IPS DF 19.7 (cell line): Measurements from ENCODE around the gene UNC5B.
A peak's percentile ranks its signal among the peaks of the same experiment; 100 is the strongest.

ENCODE experiments used
- DNase-seq: peaks from one replicate; pipeline ENCODE4 v3.0.0-alpha.2; 2013; ENCODE audit warnings: low read depth, low spot score

The UNC5B gene

DNA sequence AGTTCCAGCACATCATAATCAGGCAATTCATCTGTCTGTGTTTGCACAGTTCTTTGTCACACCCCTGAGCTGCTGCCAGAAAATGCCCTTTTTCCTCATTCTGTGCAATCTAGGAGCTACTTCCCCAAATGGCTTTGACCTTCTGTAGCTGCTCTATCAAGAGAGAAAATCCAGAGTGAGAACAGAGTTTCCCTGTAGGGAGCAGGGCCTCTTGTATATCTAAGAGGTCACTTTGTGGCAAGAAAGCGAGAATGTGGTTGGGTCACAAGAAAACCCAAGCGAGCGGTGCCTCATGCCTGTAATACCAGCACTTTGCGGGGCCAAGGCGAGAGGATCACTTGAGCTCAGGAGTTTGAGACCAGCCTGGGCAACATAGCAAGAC, 131.0 kb downstream of the UNC5B start:
- DNase-seq, result no peak

DNA sequence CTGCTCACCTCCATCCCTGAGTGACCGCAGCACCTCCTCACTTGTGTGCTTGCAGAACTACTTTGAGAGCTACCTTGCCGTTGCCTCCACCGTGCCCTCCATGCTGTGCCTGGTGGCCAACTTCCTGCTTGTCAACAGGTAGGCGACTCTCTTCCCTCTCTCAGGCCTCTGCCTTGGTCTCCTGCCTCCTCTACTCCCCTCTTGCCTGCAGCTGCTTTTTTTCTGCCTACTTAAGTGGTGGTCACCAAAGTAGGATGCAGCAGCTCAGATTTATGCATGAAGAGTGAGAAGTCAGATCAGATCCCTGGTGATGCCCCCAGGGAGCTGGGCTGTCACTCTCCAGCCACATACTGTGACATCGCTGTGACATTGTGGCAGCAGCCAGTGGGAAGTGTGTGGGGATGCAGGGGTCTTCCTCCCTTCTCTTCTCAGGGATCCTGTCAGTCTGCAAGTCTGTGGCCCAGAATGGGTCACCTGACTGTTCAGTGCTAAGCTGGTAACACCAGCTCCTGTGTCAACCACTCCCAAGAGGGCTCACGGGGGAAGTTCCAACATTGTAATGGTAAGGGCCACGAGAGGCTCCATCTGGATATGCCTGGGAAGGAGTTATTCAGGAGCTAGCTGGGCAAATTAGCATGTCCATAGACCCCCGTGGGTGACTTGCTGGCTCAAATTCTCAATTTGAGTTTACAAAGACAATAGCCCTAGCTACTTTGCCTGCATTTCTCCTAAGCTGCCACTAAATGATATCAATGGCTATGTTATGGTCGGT, 132.0 kb downstream of the UNC5B start:
- DNase-seq, result peak; percentile 88

DNA sequence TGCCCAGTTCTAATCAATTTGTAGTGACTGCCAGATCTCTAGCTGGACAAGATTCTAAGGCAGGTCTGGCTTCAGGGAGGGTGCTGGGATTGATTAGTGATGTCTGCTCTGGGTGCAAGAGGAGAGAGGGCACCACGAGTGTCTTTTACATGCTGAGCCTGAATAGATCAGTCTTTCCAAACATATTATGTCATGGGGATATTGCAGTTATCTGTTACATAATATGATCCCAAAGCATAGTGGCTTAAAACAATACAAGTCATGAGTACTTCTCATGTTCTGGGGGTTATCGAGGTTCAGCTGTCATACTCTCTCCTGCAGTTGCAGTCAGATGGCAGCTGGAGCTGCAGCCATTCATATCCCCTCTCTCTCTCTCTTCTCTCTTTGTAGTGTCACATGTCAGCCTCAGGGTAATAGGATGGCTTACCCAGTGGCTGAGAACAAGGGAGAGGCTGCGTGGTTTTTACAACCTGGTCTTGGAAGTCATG, 132.7 kb downstream of the UNC5B start:
- DNase-seq, result peak; percentile 30

DNA sequence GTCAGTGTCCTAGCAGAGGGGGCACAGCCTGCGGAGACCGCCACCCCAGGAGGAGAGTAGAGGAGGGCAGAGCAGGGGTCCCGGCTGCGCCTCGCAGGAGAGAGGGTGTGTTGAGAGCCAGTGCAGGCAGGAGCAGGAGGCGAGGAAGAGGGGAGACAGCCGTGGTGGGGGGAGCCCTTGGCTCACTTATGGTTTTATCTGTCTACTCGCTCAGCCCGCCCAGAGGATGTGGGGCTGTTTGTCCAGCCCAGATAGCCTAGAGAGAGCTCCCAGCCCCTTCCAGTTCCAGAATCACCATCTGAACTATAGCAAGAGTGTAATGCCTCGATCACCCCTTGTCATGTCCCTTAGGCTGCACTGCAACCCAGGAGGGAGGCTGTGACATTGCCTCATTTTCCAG, 133.3 kb downstream of the UNC5B start:
- DNase-seq, result no peak

DNA sequence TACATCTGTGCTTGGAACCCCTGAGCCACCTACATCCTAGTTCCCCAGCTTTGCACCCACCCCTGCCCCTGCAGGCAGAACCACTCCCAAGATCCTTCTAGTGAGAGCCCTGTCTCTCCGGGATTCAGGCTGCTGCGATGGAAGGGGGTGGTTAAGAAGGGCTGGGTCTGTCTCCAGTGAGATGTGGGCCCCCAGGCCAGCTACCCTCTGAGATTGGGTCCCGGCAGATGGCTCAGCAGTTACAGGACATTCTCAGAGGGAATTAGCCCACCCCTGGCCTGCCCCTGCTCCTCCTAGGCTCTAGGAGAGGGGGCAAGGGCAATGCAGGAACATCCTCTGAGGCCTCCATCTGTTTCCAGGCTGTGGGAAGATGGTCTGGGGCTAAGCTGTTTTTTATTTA, 134.4 kb downstream of the UNC5B start:
- no peak for DNase-seq

DNA sequence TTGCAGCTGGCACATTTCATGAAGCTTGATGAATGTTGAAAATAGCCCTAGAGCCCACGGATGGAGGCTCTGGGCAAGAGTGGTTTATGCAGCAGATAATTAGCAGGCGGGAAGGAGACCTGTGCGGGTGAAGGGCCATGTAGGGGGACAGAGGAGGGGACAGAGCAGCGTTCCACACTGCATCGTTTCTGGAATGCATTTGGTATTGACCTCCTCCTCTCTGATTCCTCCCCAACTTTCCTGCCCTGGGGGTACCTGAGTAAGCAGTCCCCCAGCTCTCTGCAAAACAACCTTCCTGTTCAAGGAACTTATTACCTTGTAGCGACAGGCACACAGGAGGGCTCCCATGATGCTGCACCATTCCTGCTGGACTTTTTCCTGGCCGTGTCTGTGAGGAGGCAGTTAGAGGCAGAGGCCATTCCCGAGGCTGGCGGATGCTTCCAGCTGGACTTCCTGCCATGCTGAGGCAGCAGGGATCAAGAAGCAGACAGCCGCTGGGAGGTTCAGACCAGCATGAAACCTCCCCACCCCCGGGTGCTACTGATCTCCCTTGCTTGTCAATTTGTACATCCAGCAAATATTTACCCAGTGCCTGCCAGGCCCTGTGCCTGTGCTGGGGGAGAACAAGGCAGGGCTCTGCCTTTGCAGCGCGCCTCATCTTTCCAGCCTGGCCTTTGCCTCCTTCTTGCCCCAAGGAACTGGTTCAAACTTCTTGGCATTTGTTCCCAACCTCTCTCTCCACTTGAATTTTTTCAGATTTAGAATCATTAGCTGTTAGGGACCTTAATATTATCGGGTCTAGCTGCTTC, 135.4 kb downstream of the UNC5B start:
- DNase-seq, result no peak

DNA sequence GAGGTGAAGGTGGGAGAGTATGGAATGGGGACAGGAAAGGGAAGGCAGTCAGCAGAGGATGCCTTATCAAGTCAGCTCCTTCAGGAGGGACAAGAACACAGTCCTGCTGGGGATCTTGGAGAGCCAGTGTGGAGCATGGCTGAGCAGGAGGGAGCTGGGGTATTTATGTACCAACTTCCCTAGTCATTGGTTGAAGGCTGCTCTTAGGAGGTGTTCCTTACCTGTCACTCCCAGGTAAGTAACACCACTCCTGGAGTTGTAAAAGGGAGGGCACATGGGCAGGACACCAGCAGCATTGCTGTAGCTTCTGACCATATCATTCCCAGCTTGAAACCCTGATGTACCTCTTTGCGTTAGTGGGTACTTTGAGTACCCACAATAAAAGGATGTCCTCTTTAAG, 136.5 kb downstream of the UNC5B start:
- DNase-seq, result no peak

DNA sequence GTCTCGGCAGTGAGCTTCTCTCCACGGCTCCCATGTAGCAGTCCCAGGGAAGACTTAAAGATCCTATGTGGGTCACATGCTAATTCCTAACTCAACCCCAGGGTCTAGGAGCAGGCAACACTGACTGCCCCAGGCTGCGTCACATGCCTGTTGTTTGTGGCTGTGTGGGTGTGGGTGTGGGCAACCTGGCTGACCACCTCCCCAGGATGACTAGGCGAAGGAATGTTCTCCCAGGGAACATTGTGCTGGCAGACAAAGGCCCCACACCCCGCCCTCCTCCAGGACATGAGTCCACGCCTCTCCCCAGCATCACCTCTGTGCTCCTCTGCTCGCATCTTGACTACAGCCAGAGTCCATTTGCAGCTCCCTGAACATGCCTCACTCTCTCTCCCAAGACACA, 137.0 kb downstream of the UNC5B start:
- DNase-seq, result no peak

DNA sequence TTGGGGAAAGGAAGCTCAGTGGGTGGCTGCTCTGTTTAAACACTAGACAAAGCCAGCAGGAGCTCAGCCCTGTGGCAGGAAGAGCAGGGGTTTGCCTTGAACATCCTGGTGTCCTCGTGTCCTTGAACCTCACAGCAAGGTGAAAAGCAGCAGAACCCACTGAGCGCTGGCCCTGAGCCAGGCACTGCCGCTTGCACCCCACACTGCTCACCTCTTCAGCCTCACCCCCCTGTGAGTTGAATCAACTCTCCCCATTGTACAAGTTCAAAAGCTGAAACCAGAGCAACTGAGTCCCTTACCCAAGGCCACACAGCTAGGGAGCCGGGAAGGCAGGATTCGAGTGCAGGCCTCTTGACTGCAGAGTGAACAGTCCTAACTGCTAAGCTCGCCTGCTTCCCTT, 138.7 kb downstream of the UNC5B start:
- DNase-seq, result no peak

DNA sequence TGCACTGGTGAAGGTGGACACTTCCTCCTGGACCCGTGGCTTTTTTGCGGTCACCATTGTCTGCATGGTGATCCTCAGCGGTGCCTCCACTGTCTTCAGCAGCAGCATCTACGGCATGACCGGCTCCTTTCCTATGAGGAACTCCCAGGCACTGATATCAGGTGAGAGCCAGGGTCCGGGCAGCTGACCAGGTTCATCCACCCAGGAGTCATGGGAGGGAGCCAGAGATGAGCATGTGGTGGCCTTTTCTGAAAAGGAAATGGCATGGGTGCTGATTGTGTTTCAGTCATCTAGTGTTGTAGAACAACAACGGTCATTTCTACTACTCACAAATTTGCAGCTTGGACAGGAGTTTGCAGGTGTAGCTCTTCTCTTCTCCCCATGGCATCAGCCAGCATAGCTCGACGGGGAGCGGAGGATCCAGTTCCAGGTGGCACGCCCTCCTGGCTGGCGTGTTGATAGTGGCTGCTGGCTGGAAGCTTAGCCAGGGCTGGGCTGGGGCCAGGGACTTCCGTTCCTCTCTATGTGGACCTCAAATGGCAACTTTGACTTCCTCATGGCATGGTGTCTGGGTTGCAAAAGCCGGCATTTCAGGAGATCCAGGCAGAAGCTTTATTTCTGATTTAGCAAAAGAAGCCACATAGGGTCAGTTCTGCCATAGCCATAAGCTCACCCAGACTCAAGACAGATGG, 139.4 kb downstream of the UNC5B start:
- DNase-seq, result no peak
